Lung (tissue), 12 donors: ENCODE data around the gene ADAMTS20. TPM values are rescaled to one million over a fixed set of nuclear protein-coding genes. Genes with fewer than 3 reads are reported as not detected.

Source experiments
- ATAC-seq: fragments of 200-7000 bp; cut with Tn5 transposase; one replicate; pipeline ENCODE4 v1.9.1; 2020; ENCODE audit warnings: moderate number of reproducible peaks; ENCODE audit not compliant: insufficient read depth, low FRiP score
- DNase-seq, 3 donors: peaks; one replicate each; pipeline ENCODE4 v3.0.0-alpha.2; 2013 to 2017
- H3K27ac ChIP-seq, 2 donors: one replicate each; pipeline ENCODE4 v1.5.1; 2013; ENCODE audit warnings: mild to moderate bottlenecking in 2 of 2, moderate library complexity in 2 of 2, control low read depth in 1 of 2, inconsistent platforms in 1 of 2, low read depth in 1 of 2, low read length in 1 of 2
- H3K27me3 ChIP-seq, 3 donors: one replicate each; pipeline ENCODE4 v1.5.1; 2013; ENCODE audit warnings: low read length in 2 of 3; ENCODE audit not compliant: control insufficient read depth in 3 of 3, insufficient read depth in 3 of 3
- H3K36me3 ChIP-seq, 4 donors: one replicate each; pipeline ENCODE4 v1.5.1; 2013; ENCODE audit warnings: low read length in 4 of 4, mild to moderate bottlenecking in 1 of 4, moderate library complexity in 1 of 4; ENCODE audit not compliant: control insufficient read depth in 4 of 4, insufficient read depth in 4 of 4
- H3K4me1 ChIP-seq, 5 donors: one replicate each; pipeline ENCODE4 v1.5.1; 2013; ENCODE audit warnings: low read length in 5 of 5, mild to moderate bottlenecking in 2 of 5, moderate library complexity in 1 of 5; ENCODE audit not compliant: control insufficient read depth in 5 of 5, insufficient read depth in 5 of 5
- H3K4me3 ChIP-seq: one replicate; pipeline ENCODE4 v1.5.1; 2013; ENCODE audit warnings: mild to moderate bottlenecking, control low read depth, moderate library complexity
- H3K9ac ChIP-seq, 2 donors: one replicate each; pipeline ENCODE4 v1.5.1; 2013; ENCODE audit warnings: low read length in 2 of 2, control low read depth in 1 of 2; ENCODE audit not compliant: insufficient read depth in 1 of 2
- H3K9me3 ChIP-seq, 4 donors: one replicate each; pipeline ENCODE4 v1.5.1; 2013; ENCODE audit warnings: low read length in 3 of 4, mild to moderate bottlenecking in 1 of 4, moderate library complexity in 1 of 4; ENCODE audit not compliant: control insufficient read depth in 4 of 4, insufficient read depth in 3 of 4
- CTCF ChIP-seq: IDR thresholded peaks from 2 replicates; pipeline ENCODE4 v1.5.1; 2012; ENCODE audit warnings: mild to moderate bottlenecking; ENCODE audit errors: control extremely low read depth, extremely low read depth
- WGBS, 2 donors: extraction: QIAGEN DNeasy Blood & Tissue Kit; methylation state at CpG; one replicate each; pipeline ENCODE4 v1.1.7; 2013; 5-methylcytosine and 5-hydroxymethylcytosine counted together
- polyA plus RNA-seq, 2 donors: library from polyadenylated mRNA; stranded (reverse); fragments of 200-250 nt; gene quantifications; one replicate each; pipeline ENCODE4 v1.2.1, GENCODE V29; 2013
- total RNA-seq, 2 donors: library from RNA; depleted of rRNA in 1 of 2; stranded (reverse); fragments of >200 nt in 1 of 2; gene quantifications; one replicate each; pipeline ENCODE4 v1.2.1, GENCODE V29; 2014 to 2021
- donor health status: control.
- donor health status: control.
- donor health status: Bipolar disorder and iron deficiency.
- donor health status: healthy.
- donor health status: DM: yes; HTN: yes; CAD: no.

The ADAMTS20 gene
- total and polyA plus RNA-seq, 4 donors = not detected

- WGBS, 2 donors = 53% methylated on average over 27 of the region's 27 CpGs
These were observed 19.9 kb upstream of the ADAMTS20 start for GRCh38 chr12:43571885-43572284.

DNA sequence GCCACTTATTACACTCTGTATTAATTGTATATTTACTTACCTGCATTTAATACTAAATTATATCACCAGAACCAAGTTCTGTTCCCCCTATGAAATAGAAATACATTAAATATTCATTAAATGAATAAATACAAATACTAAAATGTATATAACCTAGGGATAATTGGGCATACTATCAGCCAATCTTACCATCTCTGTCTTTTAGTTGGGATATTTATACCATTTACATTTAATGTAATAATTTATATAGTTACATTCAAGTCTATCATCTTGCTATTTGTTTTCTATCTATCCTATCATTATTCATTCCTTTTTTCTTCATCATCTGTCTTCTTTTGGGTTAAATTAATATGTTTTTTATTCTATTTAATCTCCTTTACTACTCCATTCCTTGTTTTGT lies 4.1 kb upstream of the ADAMTS20 start:
- Histone ChIP-seq H3K9ac (no peak overlapping the region), H3K9me3 (peaks cover 0 to 3% (median 1%) of the 10 kb centered on the region in 4 donors), H3K4me3 (no peak overlapping the region), H3K27me3 (peaks cover 12 to 18% (median 14%) of the 10 kb centered on the region in 3 donors), H3K36me3 (no peaks in the 10 kb centered on the region), H3K27ac (no peak overlapping the region), H3K4me1 (peaks cover 0 to 15% (median 3%) of the 10 kb centered on the region in 5 donors)
- DNase-seq (no peak), ATAC-seq (no peak)
- TF ChIP-seq CTCF = no peak

More at GRCh38 chr12:43571885-43572284, 19.9 kb upstream of the ADAMTS20 start:
- Histone ChIP-seq H3K4me3 (no peak overlapping the region), H3K27ac (no peak overlapping the region), H3K4me1 (peaks cover 0 to 3% (median 0%) of the 10 kb centered on the region in 5 donors), H3K9ac (no peak overlapping the region), H3K36me3 (no peaks in the 10 kb centered on the region), H3K9me3 (peaks cover 0 to 3% (median 0%) of the 10 kb centered on the region in 4 donors), H3K27me3 (no peaks in the 10 kb centered on the region)
- no peak for DNase-seq
- ATAC-seq = no peak
- TF ChIP-seq CTCF = no peak

GRCh38 chr12:43551279-43551970 lies 578 bp downstream of the ADAMTS20 start:
- no peak overlapping the region for H3K9ac ChIP-seq
- peaks cover 0 to 10% (median 1%) of the 10 kb centered on the region in 4 donors for H3K9me3 ChIP-seq
- WGBS, 2 donors = 3 to 6% methylated on average over 48 of the region's 48 CpGs
- TF ChIP-seq CTCF = no peak
- H3K36me3 ChIP-seq = no peaks in the 10 kb centered on the region
- no peak overlapping the region for H3K27ac ChIP-seq
- H3K4me3 ChIP-seq = no peak overlapping the region
- no peak for ATAC-seq
- peaks cover 0 to 16% (median 3%) of the 10 kb centered on the region in 5 donors for H3K4me1 ChIP-seq
- DNase-seq = peak; percentile 4 to 23 (median 14)
- H3K27me3 ChIP-seq = peaks cover 16 to 41% (median 29%) of the 10 kb centered on the region in 3 donors
